ENCODE measurements around the gene CERCAM. TPM values are rescaled to one million over a fixed set of nuclear protein-coding genes. Genes with fewer than 3 reads are reported as not detected.
A peak's percentile ranks its signal among the peaks of the same experiment; 100 is the strongest.

Gene CERCAM
- total and polyA plus RNA-seq, 2 of the 13 experiments (the other 11 are each of a cell fraction or from before 2014, with no cell fraction given) = 9.0 to 17.1 TPM

DNA sequence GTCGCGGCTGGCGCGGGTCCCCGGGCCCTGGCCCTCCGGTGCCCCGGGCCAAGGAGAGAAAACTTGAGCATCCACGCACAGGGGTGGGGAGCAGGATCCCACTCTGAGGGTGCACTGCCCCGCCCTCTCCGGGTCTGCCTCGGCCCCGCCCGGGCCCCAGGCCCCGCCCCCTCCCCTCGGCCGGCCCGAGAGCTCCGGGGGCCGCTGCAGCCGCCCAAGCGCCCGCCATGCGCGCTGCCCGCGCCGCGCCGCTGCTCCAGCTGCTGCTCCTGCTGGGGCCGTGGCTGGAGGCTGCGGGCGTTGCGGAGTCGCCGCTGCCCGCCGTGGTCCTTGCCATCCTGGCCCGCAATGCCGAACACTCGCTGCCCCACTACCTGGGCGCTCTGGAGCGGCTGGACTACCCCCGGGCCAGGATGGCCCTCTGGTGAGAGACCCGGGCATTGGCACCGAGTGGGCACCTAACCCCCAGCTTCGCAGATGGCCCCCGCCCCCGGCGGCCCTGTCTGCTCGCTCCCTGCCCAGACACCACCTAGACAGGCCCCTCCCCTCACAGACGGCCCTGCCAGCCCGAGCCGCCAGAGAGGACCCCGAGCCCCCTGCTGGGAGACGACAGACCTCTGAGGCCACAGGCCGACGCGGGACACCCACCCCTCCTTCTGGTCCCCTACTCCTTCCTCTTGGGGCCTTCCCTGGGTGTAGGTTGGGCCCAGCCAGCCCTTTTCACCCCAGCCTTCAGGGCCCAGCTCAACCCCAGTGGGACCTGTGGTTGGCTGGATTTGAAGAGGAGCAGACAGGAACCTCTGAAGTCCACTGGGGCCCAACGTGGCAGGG lies at the start of gene CERCAM (continued):
- TF ChIP-seq ZNF44 (CRISPR knock-in tag; IDR thresholded peaks at IDR 0.05) (no peak), ZFY (CRISPR knock-in tag; IDR thresholded peaks at IDR 0.05) (peak; percentile 41), POLR2AphosphoS5 (IDR thresholded peaks at IDR 0.05; ENCODE audit: low read depth, low read length) (no peak), ZNF557 (CRISPR knock-in tag; IDR thresholded peaks at IDR 0.05) (no peak), ATM (IDR thresholded peaks at IDR 0.05; ENCODE audit: borderline replicate concordance) (no peak), RELA (CRISPR knock-in tag; IDR thresholded peaks at IDR 0.05) (no peak), ATF7-NPFF (CRISPR knock-in tag; IDR thresholded peaks at IDR 0.05; ENCODE audit: low read depth) (no peak), KLF9 (CRISPR knock-in tag; IDR thresholded peaks at IDR 0.05; ENCODE audit: low read depth) (no peak), JUND (CRISPR knock-in tag; IDR thresholded peaks at IDR 0.05) (no peak), ZNF331 (CRISPR knock-in tag; IDR thresholded peaks at IDR 0.05) (no peak), DR1 (CRISPR knock-in tag; IDR thresholded peaks at IDR 0.05) (no peak), ZC3H4 (CRISPR knock-in tag; IDR thresholded peaks at IDR 0.05; ENCODE audit: borderline replicate concordance) (no peak), ZNF746 (CRISPR knock-in tag; IDR thresholded peaks at IDR 0.05) (no peak), ZFP36 (IDR thresholded peaks at IDR 0.05; ENCODE audit: borderline replicate concordance, low read depth, low read length, partially characterized antibody) (no peak), KAT2B (IDR thresholded peaks at IDR 0.05; ENCODE audit: borderline replicate concordance, low read depth, low read length) (no peak), TMF1 (CRISPR knock-in tag; IDR thresholded peaks at IDR 0.05; ENCODE audit: low read depth) (no peak), KLF12 (CRISPR knock-in tag; IDR thresholded peaks at IDR 0.05; ENCODE audit: borderline replicate concordance) (no peak)
- TF ChIP-seq, protein P1, sequence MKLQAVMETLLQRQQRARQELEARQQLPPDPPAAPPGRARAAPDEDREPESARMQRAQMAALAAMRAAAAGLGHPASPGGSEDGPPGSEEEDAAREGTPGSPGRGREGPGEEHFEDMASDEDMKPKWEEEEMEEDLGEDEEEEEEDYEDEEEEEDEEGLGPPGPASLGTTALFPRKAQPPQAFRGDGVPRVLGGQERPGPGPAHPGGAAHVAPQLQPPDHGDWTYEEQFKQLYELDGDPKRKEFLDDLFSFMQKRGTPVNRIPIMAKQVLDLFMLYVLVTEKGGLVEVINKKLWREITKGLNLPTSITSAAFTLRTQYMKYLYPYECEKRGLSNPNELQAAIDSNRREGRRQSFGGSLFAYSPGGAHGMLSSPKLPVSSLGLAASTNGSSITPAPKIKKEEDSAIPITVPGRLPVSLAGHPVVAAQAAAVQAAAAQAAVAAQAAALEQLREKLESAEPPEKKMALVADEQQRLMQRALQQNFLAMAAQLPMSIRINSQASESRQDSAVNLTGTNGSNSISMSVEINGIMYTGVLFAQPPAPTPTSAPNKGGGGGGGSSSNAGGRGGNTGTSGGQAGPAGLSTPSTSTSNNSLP (IDR thresholded peaks at IDR 0.05; ENCODE audit: low read depth, low read length) = no peak
- TF ChIP-seq, protein P2, sequence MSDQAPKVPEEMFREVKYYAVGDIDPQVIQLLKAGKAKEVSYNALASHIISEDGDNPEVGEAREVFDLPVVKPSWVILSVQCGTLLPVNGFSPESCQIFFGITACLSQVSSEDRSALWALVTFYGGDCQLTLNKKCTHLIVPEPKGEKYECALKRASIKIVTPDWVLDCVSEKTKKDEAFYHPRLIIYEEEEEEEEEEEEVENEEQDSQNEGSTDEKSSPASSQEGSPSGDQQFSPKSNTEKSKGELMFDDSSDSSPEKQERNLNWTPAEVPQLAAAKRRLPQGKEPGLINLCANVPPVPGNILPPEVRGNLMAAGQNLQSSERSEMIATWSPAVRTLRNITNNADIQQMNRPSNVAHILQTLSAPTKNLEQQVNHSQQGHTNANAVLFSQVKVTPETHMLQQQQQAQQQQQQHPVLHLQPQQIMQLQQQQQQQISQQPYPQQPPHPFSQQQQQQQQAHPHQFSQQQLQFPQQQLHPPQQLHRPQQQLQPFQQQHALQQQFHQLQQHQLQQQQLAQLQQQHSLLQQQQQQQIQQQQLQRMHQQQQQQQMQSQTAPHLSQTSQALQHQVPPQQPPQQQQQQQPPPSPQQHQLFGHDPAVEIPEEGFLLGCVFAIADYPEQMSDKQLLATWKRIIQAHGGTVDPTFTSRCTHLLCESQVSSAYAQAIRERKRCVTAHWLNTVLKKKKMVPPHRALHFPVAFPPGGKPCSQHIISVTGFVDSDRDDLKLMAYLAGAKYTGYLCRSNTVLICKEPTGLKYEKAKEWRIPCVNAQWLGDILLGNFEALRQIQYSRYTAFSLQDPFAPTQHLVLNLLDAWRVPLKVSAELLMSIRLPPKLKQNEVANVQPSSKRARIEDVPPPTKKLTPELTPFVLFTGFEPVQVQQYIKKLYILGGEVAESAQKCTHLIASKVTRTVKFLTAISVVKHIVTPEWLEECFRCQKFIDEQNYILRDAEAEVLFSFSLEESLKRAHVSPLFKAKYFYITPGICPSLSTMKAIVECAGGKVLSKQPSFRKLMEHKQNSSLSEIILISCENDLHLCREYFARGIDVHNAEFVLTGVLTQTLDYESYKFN (CRISPR knock-in tag; conservative IDR thresholded peaks at IDR 0.05) = 0 out of 2 replicates have a peak, but pooled peaks have one; percentile 26
- TF ChIP-seq, protein P3, sequence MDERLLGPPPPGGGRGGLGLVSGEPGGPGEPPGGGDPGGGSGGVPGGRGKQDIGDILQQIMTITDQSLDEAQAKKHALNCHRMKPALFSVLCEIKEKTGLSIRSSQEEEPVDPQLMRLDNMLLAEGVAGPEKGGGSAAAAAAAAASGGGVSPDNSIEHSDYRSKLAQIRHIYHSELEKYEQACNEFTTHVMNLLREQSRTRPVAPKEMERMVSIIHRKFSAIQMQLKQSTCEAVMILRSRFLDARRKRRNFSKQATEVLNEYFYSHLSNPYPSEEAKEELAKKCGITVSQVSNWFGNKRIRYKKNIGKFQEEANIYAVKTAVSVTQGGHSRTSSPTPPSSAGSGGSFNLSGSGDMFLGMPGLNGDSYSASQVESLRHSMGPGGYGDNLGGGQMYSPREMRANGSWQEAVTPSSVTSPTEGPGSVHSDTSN (CRISPR knock-in tag; IDR thresholded peaks at IDR 0.05) = no peak
- TF ChIP-seq, protein P4, sequence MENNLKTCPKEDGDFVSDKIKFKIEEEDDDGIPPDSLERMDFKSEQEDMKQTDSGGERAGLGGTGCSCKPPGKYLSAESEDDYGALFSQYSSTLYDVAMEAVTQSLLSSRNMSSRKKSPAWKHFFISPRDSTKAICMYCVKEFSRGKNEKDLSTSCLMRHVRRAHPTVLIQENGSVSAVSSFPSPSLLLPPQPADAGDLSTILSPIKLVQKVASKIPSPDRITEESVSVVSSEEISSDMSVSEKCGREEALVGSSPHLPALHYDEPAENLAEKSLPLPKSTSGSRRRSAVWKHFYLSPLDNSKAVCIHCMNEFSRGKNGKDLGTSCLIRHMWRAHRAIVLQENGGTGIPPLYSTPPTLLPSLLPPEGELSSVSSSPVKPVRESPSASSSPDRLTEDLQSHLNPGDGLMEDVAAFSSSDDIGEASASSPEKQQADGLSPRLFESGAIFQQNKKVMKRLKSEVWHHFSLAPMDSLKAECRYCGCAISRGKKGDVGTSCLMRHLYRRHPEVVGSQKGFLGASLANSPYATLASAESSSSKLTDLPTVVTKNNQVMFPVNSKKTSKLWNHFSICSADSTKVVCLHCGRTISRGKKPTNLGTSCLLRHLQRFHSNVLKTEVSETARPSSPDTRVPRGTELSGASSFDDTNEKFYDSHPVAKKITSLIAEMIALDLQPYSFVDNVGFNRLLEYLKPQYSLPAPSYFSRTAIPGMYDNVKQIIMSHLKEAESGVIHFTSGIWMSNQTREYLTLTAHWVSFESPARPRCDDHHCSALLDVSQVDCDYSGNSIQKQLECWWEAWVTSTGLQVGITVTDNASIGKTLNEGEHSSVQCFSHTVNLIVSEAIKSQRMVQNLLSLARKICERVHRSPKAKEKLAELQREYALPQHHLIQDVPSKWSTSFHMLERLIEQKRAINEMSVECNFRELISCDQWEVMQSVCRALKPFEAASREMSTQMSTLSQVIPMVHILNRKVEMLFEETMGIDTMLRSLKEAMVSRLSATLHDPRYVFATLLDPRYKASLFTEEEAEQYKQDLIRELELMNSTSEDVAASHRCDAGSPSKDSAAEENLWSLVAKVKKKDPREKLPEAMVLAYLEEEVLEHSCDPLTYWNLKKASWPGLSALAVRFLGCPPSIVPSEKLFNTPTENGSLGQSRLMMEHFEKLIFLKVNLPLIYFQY (CRISPR knock-in tag; IDR thresholded peaks at IDR 0.05; ENCODE audit: borderline replicate concordance) = no peak

All from HepG2 (cell line).